Measurements from ENCODE around the gene IFT88.

DNA sequence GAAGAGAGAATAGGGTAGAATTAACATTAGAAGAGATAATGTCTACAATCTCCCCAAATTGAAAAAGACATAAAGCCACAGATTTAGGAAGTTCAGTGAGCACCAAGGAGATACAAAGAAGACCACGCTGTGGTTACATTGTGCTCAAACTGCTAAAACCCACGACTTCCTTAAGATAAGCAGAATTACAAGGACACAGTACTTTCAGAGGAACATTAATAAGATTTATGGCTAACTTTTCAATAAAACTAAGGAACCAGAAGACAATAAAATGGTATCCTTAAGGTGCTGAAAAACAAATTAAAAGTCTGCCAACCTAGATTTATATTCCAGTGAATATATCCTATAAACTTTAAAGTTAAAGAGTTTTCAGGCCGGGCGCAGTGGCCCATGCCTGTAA is 129.1 kb downstream of the IFT88 start:
- TF ChIP-seq, protein P1, sequence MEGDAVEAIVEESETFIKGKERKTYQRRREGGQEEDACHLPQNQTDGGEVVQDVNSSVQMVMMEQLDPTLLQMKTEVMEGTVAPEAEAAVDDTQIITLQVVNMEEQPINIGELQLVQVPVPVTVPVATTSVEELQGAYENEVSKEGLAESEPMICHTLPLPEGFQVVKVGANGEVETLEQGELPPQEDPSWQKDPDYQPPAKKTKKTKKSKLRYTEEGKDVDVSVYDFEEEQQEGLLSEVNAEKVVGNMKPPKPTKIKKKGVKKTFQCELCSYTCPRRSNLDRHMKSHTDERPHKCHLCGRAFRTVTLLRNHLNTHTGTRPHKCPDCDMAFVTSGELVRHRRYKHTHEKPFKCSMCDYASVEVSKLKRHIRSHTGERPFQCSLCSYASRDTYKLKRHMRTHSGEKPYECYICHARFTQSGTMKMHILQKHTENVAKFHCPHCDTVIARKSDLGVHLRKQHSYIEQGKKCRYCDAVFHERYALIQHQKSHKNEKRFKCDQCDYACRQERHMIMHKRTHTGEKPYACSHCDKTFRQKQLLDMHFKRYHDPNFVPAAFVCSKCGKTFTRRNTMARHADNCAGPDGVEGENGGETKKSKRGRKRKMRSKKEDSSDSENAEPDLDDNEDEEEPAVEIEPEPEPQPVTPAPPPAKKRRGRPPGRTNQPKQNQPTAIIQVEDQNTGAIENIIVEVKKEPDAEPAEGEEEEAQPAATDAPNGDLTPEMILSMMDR (conservative IDR thresholded peaks at IDR 0.05; ENCODE audit: low read depth, low read length), result no peak
- no peak for TF ChIP-seq EZH2 (IDR thresholded peaks at IDR 0.05; ENCODE audit: low read length, unreplicated experiment)
